Measurements from ENCODE around the gene OR52D1. TPM values are rescaled to one million over a fixed set of nuclear protein-coding genes. Genes with fewer than 3 reads are reported as not detected.

Gene OR52D1
- total RNA-seq, 6 experiments from 2014 or later, result not detected

- Histone ChIP-seq H3K36me3 (no peaks in the 10 kb centered on the region), H3K4me1 (no peaks in the 10 kb centered on the region), H3K27me3 (no peaks in the 10 kb centered on the region), H3K27ac (no peak overlapping the region), H3K4me3 (no peak overlapping the region), H3K9me3 (no peaks in the 10 kb centered on the region)
- intact Hi-C loops (cut with DNase I), result no loop called here
- DNase-seq (no peak), ATAC-seq (no peak)
- TF ChIP-seq CTCF (IDR thresholded peaks at IDR 0.05), result no peak
- TF ChIP-seq POLR2A (IDR thresholded peaks at IDR 0.05), result no peak
- WGBS (ENCODE audit: insufficient coverage, low coverage, low lambda C conversion rate, missing lambda C conversion rate), result 40% methylated on average over 5 of the region's 5 CpGs
Observed at GRCh38 chr11:5489576-5490357, 1.3 kb downstream of the OR52D1 start.

- no peaks in the 10 kb centered on the region for H3K36me3 ChIP-seq
- DNase-seq (no peak), ATAC-seq (no peak)
- intact Hi-C loops (cut with DNase I), result no loop called here
- TF ChIP-seq POLR2A (IDR thresholded peaks at IDR 0.05) (no peak), CTCF (IDR thresholded peaks at IDR 0.05) (no peak)
- H3K27me3 ChIP-seq, result no peaks in the 10 kb centered on the region
- WGBS (ENCODE audit: insufficient coverage, low coverage, low lambda C conversion rate, missing lambda C conversion rate), result 42% methylated on average over 2 of the region's 2 CpGs
- no peak overlapping the region for H3K27ac ChIP-seq
- H3K4me3 ChIP-seq, result no peak overlapping the region
- H3K9me3 ChIP-seq, result no peaks in the 10 kb centered on the region
- no peaks in the 10 kb centered on the region for H3K4me1 ChIP-seq
Observed at GRCh38 chr11:5499671-5500070, 11.2 kb downstream of the OR52D1 start.

GRCh38 chr11:5500393-5500801 is 11.9 kb downstream of the OR52D1 start:
- H3K27me3 ChIP-seq, result no peaks in the 10 kb centered on the region
- no peaks in the 10 kb centered on the region for H3K36me3 ChIP-seq

GRCh38 chr11:5504403-5504921 is 16.0 kb downstream of the OR52D1 start:
- H3K27ac ChIP-seq, result no peak overlapping the region
- DNase-seq, result no peak
- WGBS (ENCODE audit: insufficient coverage, low coverage, low lambda C conversion rate, missing lambda C conversion rate), result 82% methylated on average over 2 of the region's 2 CpGs

More at GRCh38 chr11:5500393-5500801, 11.9 kb downstream of the OR52D1 start:
- Histone ChIP-seq H3K27ac (no peak overlapping the region), H3K4me1 (no peaks in the 10 kb centered on the region), H3K9me3 (no peaks in the 10 kb centered on the region), H3K4me3 (no peak overlapping the region)
- ATAC-seq (no peak), DNase-seq (no peak)
- intact Hi-C loops (cut with DNase I), result no loop called here
- TF ChIP-seq CTCF (IDR thresholded peaks at IDR 0.05) (no peak), POLR2A (IDR thresholded peaks at IDR 0.05) (no peak)
- 70% methylated on average over 5 of the region's 6 CpGs for WGBS (ENCODE audit: insufficient coverage, low coverage, low lambda C conversion rate, missing lambda C conversion rate)

More at GRCh38 chr11:5504403-5504921, 16.0 kb downstream of the OR52D1 start:
- ATAC-seq, result no peak
- Histone ChIP-seq H3K4me3 (no peak overlapping the region), H3K9me3 (no peaks in the 10 kb centered on the region), H3K36me3 (no peaks in the 10 kb centered on the region), H3K4me1 (no peaks in the 10 kb centered on the region), H3K27me3 (no peaks in the 10 kb centered on the region)
- TF ChIP-seq CTCF (IDR thresholded peaks at IDR 0.05), result no peak
- no peak for TF ChIP-seq POLR2A (IDR thresholded peaks at IDR 0.05)
- intact Hi-C loops (cut with DNase I), result no loop called here
